ENCODE measurements around the gene EBI3.

EBI3 gene

DNA sequence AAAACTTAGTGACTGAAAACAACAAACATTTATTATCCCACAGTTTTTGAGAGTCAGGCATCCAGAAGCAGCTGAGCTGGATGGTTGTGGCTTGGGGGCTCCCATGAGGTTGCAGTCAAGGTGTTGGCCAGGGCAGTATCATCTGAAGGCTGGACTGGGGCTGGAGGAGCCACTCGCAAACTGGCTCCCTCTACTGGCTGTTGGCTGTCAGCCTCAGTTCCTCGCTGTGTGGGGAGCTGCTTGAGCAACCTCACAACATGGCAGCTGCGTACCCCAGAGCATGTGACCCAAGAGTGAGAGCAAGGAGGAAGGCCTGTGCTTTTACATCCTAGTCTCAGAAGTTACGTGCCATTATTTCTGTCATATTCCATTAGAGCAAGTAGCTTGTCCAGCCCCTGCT lies 27.2 kb downstream of the EBI3 start:
- DNase-seq (ENCODE audit: extremely low spot score), result no peak
- POLR2A ChIA-PET, result interaction anchor here (0.5 to 1.0 kb wide), 2 partner anchors 15 to 126 kb away, joined by 3 to 4 read pairs; no protein-coding TSS in a partner anchor
- CTCF ChIA-PET, result interaction anchor here (1.8 to 3.5 kb wide), 2 partner anchors 10 to 65 kb away, joined by 6 to 28 read pairs; no protein-coding TSS in a partner anchor
- TF ChIP-seq, protein P1, sequence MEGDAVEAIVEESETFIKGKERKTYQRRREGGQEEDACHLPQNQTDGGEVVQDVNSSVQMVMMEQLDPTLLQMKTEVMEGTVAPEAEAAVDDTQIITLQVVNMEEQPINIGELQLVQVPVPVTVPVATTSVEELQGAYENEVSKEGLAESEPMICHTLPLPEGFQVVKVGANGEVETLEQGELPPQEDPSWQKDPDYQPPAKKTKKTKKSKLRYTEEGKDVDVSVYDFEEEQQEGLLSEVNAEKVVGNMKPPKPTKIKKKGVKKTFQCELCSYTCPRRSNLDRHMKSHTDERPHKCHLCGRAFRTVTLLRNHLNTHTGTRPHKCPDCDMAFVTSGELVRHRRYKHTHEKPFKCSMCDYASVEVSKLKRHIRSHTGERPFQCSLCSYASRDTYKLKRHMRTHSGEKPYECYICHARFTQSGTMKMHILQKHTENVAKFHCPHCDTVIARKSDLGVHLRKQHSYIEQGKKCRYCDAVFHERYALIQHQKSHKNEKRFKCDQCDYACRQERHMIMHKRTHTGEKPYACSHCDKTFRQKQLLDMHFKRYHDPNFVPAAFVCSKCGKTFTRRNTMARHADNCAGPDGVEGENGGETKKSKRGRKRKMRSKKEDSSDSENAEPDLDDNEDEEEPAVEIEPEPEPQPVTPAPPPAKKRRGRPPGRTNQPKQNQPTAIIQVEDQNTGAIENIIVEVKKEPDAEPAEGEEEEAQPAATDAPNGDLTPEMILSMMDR (IDR thresholded peaks at IDR 0.05; ENCODE audit: control extremely low read depth, extremely low read depth, low read depth, missing control alignments), result peak; percentile 9

DNA sequence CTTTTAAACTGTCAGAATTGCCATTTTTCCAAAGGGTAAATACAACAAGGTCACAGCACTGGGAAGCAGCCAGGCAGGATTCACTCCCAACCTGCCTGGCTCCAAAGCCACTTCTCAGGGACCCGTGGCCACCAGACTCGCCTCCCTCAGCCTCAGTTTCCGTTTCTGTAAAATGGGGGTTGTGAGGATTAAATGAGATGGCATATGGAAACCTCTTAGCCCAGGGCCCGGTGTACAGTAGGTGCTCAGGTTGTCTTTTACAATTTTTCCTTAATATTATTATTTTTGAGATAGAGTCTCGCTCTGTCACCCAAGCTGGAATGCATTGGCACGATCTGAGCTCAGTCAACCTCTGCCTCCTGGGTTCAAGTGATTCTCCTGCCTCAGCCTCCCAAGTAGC lies 27.7 kb downstream of the EBI3 start:
- ChIA-PET POLR2A (interaction anchor here (0.5 to 1.0 kb wide), 3 partner anchors 16 to 125 kb away, joined by 3 to 4 read pairs (median 3); no protein-coding TSS in a partner anchor), CTCF (interaction anchor here (0.8 to 3.5 kb wide), 3 partner anchors 10 to 144 kb away, joined by 3 to 28 read pairs (median 6); partner anchors contain the start of gene SH3GL1)
- TF ChIP-seq, protein P1 (IDR thresholded peaks at IDR 0.05; ENCODE audit: control extremely low read depth, extremely low read depth, low read depth, missing control alignments), result no peak
- no peak for DNase-seq (ENCODE audit: extremely low spot score)

DNA sequence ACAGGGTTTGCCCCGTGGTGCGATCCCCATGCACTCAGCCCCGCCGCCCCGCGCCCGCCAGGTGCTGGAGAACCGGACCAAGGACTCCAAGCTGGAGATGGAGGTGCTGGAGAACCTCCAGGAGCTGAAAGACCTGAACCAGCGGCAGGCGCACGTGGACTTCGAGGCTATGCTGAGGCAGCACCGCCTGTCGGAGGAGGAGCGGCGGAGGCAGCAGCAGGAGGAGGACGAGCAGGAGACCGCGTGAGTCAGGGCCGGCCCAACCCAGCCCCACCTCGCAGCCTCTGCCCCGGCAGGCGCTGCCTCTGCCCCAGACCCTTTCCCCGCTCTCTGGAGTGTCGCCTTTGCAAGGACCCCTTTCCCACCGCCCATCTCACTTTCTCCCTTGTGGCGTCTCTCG lies 28.9 kb downstream of the EBI3 start:
- TF ChIP-seq, protein P1 (IDR thresholded peaks at IDR 0.05; ENCODE audit: control extremely low read depth, extremely low read depth, low read depth, missing control alignments), result no peak
- no peak for DNase-seq (ENCODE audit: extremely low spot score)
- CTCF ChIA-PET, result interaction anchor here (3.5 kb wide), 1 partner anchor 9 kb away, joined by 28 read pairs; no protein-coding TSS in a partner anchor
- POLR2A ChIA-PET, result no interaction called here

DNA sequence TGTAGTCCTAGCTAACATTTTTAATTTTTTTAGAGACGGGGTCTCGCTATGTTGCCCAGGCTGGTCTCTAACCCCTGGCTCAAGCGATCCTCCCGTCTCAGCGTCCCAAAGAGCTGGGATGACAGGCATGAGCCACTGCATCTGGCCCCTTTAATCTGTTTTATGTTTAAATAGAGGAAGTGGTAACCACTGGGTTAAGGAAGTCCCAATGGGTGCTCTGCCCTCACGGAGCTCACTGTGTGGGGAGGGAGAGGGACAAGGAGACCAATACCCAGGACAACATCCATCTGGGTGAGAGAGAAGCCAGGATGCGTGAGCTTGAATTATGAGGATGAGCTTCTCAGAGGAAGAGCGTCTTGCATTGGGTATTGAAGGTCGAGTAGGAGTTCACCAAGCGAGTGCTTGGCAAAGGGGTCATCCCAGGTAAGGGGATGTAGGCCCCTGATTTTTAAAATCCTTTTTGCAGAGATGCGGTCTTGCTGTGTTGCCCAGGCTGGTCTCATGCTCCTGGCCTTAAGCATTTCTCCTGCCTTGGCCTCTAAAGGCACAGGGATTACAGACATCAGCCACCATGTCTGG lies 31.4 kb downstream of the EBI3 start:
- TF ChIP-seq, protein P1 (IDR thresholded peaks at IDR 0.05; ENCODE audit: control extremely low read depth, extremely low read depth, low read depth, missing control alignments), result no peak
- CTCF ChIA-PET, result interaction anchor here (1.4 to 1.5 kb wide), 2 partner anchors 14 to 92 kb away, joined by 4 read pairs; partner anchors contain the start of gene YJU2
- DNase-seq (ENCODE audit: extremely low spot score), result no peak
- POLR2A ChIA-PET, result interaction anchor here (0.6 kb wide), 1 partner anchor 25 kb away, joined by 3 read pairs; no protein-coding TSS in a partner anchor

DNA sequence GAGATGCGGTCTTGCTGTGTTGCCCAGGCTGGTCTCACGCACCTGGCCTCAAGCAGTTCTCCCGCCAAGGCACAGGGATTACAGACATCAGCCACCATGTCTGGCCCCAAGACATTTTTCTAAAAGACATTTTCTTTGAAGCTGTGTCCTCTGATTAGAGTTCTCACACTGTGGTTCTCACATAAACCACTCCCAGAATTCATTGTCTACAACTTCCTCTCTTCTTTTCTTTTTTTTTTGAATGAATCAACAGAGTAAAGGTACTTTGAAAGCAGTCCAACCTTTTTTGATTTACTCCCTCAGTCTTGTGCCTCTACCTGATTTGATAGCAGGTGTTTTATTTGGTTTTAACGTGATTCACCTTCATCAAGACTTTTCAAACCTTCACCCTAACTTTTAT lies 35.5 kb downstream of the EBI3 start:
- TF ChIP-seq, protein P1 (IDR thresholded peaks at IDR 0.05; ENCODE audit: control extremely low read depth, extremely low read depth, low read depth, missing control alignments), result no peak
- no peak for DNase-seq (ENCODE audit: extremely low spot score)
- ChIA-PET CTCF (interaction anchor here (3.1 kb wide), 1 partner anchor 260 kb away, joined by 11 read pairs; no protein-coding TSS in a partner anchor), POLR2A (no interaction called here)

- TF ChIP-seq, protein P1 (IDR thresholded peaks at IDR 0.05; ENCODE audit: control extremely low read depth, extremely low read depth, low read depth, missing control alignments), result no peak
- POLR2A ChIA-PET, result no interaction called here
- no peak for DNase-seq (ENCODE audit: extremely low spot score)
- CTCF ChIA-PET, result interaction anchor here (0.6 to 5.2 kb wide), 47 partner anchors 9 to 370 kb away, joined by 3 to 58 read pairs (median 6); partner anchors contain the start of genes CHAF1A, EBI3, MPND and PLIN5
Observed at GRCh38 chr19:4266253-4267000, 37.1 kb downstream of the EBI3 start.

Data from GM10248 (cell line).